CD4-positive, alpha-beta T cell (primary cell): ENCODE data around the gene KDM3B. TPM values are rescaled to one million over a fixed set of nuclear protein-coding genes. Genes with fewer than 3 reads are reported as not detected.
A peak's percentile ranks its signal among the peaks of the same experiment; 100 is the strongest.

Experiments
- ATAC-seq: fragments of 200-7000 bp; cut with Tn5 transposase; one replicate; pipeline ENCODE4 v1.10.0; 2022; ENCODE audit warnings: mild to moderate bottlenecking; ENCODE audit not compliant: poor library complexity
- CTCF ChIA-PET: fragments of 350-600 bp; sonication (Branson Sonifier 250); formaldehyde crosslinking; loops from one replicate; lab custom pipeline; 2021; ENCODE audit warnings: antibody characterized with exemption, inconsistent platforms; lab: Charles Lee
- POLR2A ChIA-PET: fragments of 350-600 bp; sonication (Branson Sonifier 250); formaldehyde crosslinking; loops from one replicate; lab custom pipeline; 2021; ENCODE audit warnings: antibody characterized with exemption, inconsistent platforms; lab: Charles Lee
- DNase-seq, 14 experiments: peaks; one replicate each; pipeline ENCODE4 v3.0.0-alpha.2; 2013 to 2020; ENCODE audit warnings: mixed read lengths in 2 of 14
- H3K27ac ChIP-seq, 2 donors: one replicate each; pipeline versions ENCODE4 v1.5.1 to v1.7.0; 2013; ENCODE audit warnings: low read length in 2 of 2, low read depth in 1 of 2, mild to moderate bottlenecking in 1 of 2
- H3K27me3 ChIP-seq, 2 experiments: 1 replicate in 1 of 2; 2 replicates in 1 of 2; pipeline versions ENCODE4 v1.6.1 to v1.7.0; 2013; ENCODE audit warnings: low read length in 2 of 2, control low read depth in 1 of 2, mild to moderate bottlenecking in 1 of 2, moderate library complexity in 1 of 2; ENCODE audit not compliant: insufficient read depth in 2 of 2, control insufficient read depth in 1 of 2
- H3K36me3 ChIP-seq: one replicate; pipeline ENCODE4 v1.6.1; 2013; ENCODE audit warnings: low read length, control low read depth; ENCODE audit not compliant: insufficient read depth
- H3K4me1 ChIP-seq: one replicate; pipeline ENCODE4 v1.6.1; 2013; ENCODE audit warnings: low read length, control low read depth; ENCODE audit not compliant: insufficient read depth
- H3K4me3 ChIP-seq: one replicate; pipeline ENCODE4 v1.5.1; 2013; ENCODE audit warnings: mild to moderate bottlenecking, low read length, moderate library complexity
- H3K9me3 ChIP-seq, 2 experiments: 1 replicate in 1 of 2; 2 replicates in 1 of 2; pipeline versions ENCODE4 v1.6.1 to v1.7.0; 2013; ENCODE audit warnings: low read length in 2 of 2, mild to moderate bottlenecking in 2 of 2, control low read depth in 1 of 2, moderate library complexity in 1 of 2; ENCODE audit not compliant: control insufficient read depth in 1 of 2, insufficient read depth in 1 of 2
- H3K27ac Mint-ChIP-seq: one replicate; pipeline ENCODE4 v1.8.0; 2020; ENCODE audit warnings: mixed read lengths
- H3K27me3 Mint-ChIP-seq: one replicate; pipeline ENCODE4 v1.8.0; 2021; ENCODE audit warnings: mixed read lengths
- H3K36me3 Mint-ChIP-seq: one replicate; pipeline ENCODE4 v1.8.0; 2021; ENCODE audit warnings: low read depth, mixed read lengths
- H3K4me1 Mint-ChIP-seq: one replicate; pipeline ENCODE4 v1.8.0; 2021; ENCODE audit warnings: low read depth, mixed read lengths
- H3K4me3 Mint-ChIP-seq: one replicate; pipeline ENCODE4 v1.8.0; 2020; ENCODE audit warnings: mild to moderate bottlenecking, mixed read lengths
- H3K9me3 Mint-ChIP-seq: one replicate; pipeline ENCODE4 v1.8.0; 2020; ENCODE audit warnings: mixed read lengths
- CTCF ChIP-seq: fragments of 200-600 bp; IDR thresholded peaks from one replicate; pipeline ENCODE4 v1.8.0; 2022; ENCODE audit warnings: antibody characterized with exemption, mild to moderate bottlenecking
- intact Hi-C, 2 experiments: fragments of 100-400 bp; cut with DNase I in 1 of 2; cut with micrococcal nuclease in 1 of 2; formaldehyde crosslinking; loops; one replicate each; pipeline versions ENCODE4 v1.15.1 to v1.9.0; 2023 to 2025; cut with DNase I, micrococcal nuclease
- total RNA-seq, 174 experiments: library from RNA in 2 of 174; stranded (reverse) in 2 of 174; gene quantifications; one replicate each; pipeline ENCODE4 v1.2.3 and lab custom pipeline; 2021 to 2026

The KDM3B gene
- total RNA-seq, 2 experiments from 2014 or later, result 59.5 to 66.0 TPM

GRCh38 chr5:138354926-138355378 is 2.5 kb downstream of the KDM3B start:
- peak overlapping the region; percentile 94 for H3K27ac Mint-ChIP-seq
- DNase-seq (peak in 11 of 14 experiments; percentile 19 to 85 (median 35)), ATAC-seq (peak; percentile 51)
- Histone ChIP-seq H3K4me3 (peak overlapping the region; percentile 99), H3K27me3 (no peaks in the 10 kb centered on the region), H3K36me3 (no peaks in the 10 kb centered on the region), H3K4me1 (peaks cover 28% of the 10 kb centered on the region), H3K9me3 (peaks cover 0 to 7% of the 10 kb centered on the region in 2 experiments), H3K27ac (no peak overlapping the region)
- CTCF ChIA-PET, result interaction anchor here (1.1 to 6.3 kb wide), 2 partner anchors 11 to 18 kb away, joined by 5 to 248 read pairs; partner anchors contain the start of genes CDC25C and FAM53C
- POLR2A ChIA-PET, result interaction anchor here (1.3 to 8.5 kb wide), 7 partner anchors 15 to 466 kb away, joined by 3 to 293 read pairs (median 26); partner anchors contain the start of genes CDC23, CDC25C, EGR1 and ETF1
- H3K36me3 Mint-ChIP-seq, result peaks cover 32% of the 10 kb centered on the region
- no peak for TF ChIP-seq CTCF
- peak overlapping the region; percentile 95 for H3K4me3 Mint-ChIP-seq
- no peaks in the 10 kb centered on the region for H3K9me3 Mint-ChIP-seq
- intact Hi-C loops, result loop anchor here (5.0 to 10.0 kb wide), 4 partner anchors 180 to 840 kb away; partner anchors contain the start of genes ETF1 (in 2 of the 2), BRD8 (in 1 of the 2), HSPA9 (in 1 of the 2) and KIF20A (in 1 of the 2)
- H3K27me3 Mint-ChIP-seq, result no peaks in the 10 kb centered on the region
- H3K4me1 Mint-ChIP-seq, result peaks cover 48% of the 10 kb centered on the region

GRCh38 chr5:138359621-138360020 is 7.1 kb downstream of the KDM3B start:
- Histone ChIP-seq H3K9me3 (peaks cover 0 to 4% of the 10 kb centered on the region in 2 experiments), H3K4me1 (peaks cover 22% of the 10 kb centered on the region), H3K36me3 (peaks cover 9% of the 10 kb centered on the region), H3K4me3 (no peak overlapping the region), H3K27ac (no peak overlapping the region), H3K27me3 (no peaks in the 10 kb centered on the region)
- TF ChIP-seq CTCF, result no peak
- POLR2A ChIA-PET, result no interaction called here
- intact Hi-C loops, result loop anchor here (10.0 kb wide), 3 partner anchors 185 to 835 kb away; partner anchors contain the start of genes BRD8 (in 1 of the 2), HSPA9 (in 1 of the 2), KIF20A (in 1 of the 2) and SIL1 (in 1 of the 2)
- ATAC-seq (no peak), DNase-seq (no peak)
- H3K27me3 Mint-ChIP-seq, result no peaks in the 10 kb centered on the region
- no peak overlapping the region for H3K27ac Mint-ChIP-seq
- H3K9me3 Mint-ChIP-seq, result no peaks in the 10 kb centered on the region
- H3K36me3 Mint-ChIP-seq, result peaks cover 34% of the 10 kb centered on the region
- CTCF ChIA-PET, result no interaction called here
- peaks cover 55% of the 10 kb centered on the region for H3K4me1 Mint-ChIP-seq
- peak overlapping the region; percentile 25 for H3K4me3 Mint-ChIP-seq

DNA sequence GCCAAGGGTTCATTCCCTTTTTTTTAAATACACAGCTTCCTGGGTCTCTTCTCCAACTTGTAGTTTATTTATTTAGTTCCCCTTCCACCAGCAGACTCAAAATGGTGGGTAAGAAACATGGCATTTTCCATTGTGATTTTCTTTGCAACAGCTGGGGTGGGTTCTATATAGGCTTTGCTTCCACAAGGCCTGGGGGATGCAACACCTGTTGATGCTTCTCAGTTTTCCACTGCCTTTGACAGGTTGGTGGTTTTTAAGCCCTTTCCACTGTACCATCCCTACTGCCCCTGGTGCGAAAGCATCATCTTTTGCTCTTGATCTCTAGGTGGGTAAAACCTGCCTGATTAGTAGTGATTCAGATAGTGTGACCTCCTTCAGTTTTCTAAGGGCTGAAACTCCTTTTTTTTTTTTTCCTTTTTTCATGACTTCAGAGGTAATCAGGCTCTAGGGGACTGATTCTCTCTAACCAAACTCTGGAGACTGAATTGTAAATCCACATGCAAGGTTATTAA is 8.5 kb downstream of the KDM3B start:
- Histone ChIP-seq H3K4me3 (no peak overlapping the region), H3K27ac (no peak overlapping the region), H3K36me3 (peaks cover 9% of the 10 kb centered on the region), H3K9me3 (peaks cover 0 to 4% of the 10 kb centered on the region in 2 experiments), H3K4me1 (peaks cover 14% of the 10 kb centered on the region), H3K27me3 (no peaks in the 10 kb centered on the region)
- Mint-ChIP-seq H3K4me1 (peaks cover 46% of the 10 kb centered on the region), H3K4me3 (peak overlapping the region; percentile 32), H3K9me3 (no peaks in the 10 kb centered on the region), H3K27ac (peak overlapping the region; percentile 37), H3K36me3 (peaks cover 30% of the 10 kb centered on the region), H3K27me3 (no peaks in the 10 kb centered on the region)
- ChIA-PET POLR2A (no interaction called here), CTCF (interaction anchor here (0.7 kb wide), 1 partner anchor 9 kb away, joined by 3 read pairs; the partner anchor contains the start of gene KDM3B)
- no peak for TF ChIP-seq CTCF
- intact Hi-C loops, result no loop called here
- no peak for DNase-seq
- no peak for ATAC-seq
